Mucosa of descending colon (tissue), 3 donors: ENCODE data around the gene NUP62. TPM values are rescaled to one million over a fixed set of nuclear protein-coding genes. Genes with fewer than 3 reads are reported as not detected.

Experiments
- ATAC-seq: fragments of 200-7000 bp; cut with Tn5 transposase; one replicate; pipeline ENCODE4 v1.9.1; 2020; ENCODE audit warnings: mild to moderate bottlenecking, moderate library complexity
- DNase-seq, 3 donors: peaks; one replicate each; pipeline ENCODE4 v3.0.0-alpha.2; 2020
- H3K36me3 ChIP-seq: fragments of 200-600 bp; one replicate; pipeline ENCODE4 v1.8.0; 2021; ENCODE audit warnings: low read depth, mild to moderate bottlenecking
- H3K4me1 ChIP-seq: fragments of 200-600 bp; one replicate; pipeline ENCODE4 v1.8.0; 2021; ENCODE audit warnings: low read depth, mild to moderate bottlenecking
- H3K4me3 ChIP-seq: fragments of 200-600 bp; one replicate; pipeline ENCODE4 v1.8.0; 2021; ENCODE audit warnings: mild to moderate bottlenecking
- H3K9me3 ChIP-seq: fragments of 200-600 bp; one replicate; pipeline ENCODE4 v1.8.0; 2021; ENCODE audit warnings: mild to moderate bottlenecking
- CTCF ChIP-seq: fragments of 200-600 bp; IDR thresholded peaks from one replicate; pipeline ENCODE4 v1.8.0; 2022; ENCODE audit warnings: antibody characterized with exemption, mild to moderate bottlenecking
- intact Hi-C, 2 donors: fragments of 100-400 bp; cut with DNase I in 1 of 2; cut with micrococcal nuclease in 1 of 2; formaldehyde crosslinking; loops; one replicate each; pipeline versions ENCODE4 v1.11.0 to v1.11.1; 2022; cut with DNase I, micrococcal nuclease
- long read RNA-seq, 2 donors: library from polyadenylated mRNA; unstranded; transcript quantifications; one replicate each; pipeline ENCODE4 v2.0.0, GENCODE V29; 2019 to 2021
- total RNA-seq, 3 donors: library from RNA; stranded (reverse); fragmentation: NEBNext Ultra II Directional in 2 of 3; extraction: Animal tissue kit (Norgen Biotek cat#: 25700) in 2 of 3; gene quantifications; one replicate each; pipeline versions ENCODE4 v1.2.1 to v1.2.4, GENCODE V29; 2021 to 2023
- donor health status: DM: no; HTN: no; CAD: no; lungs with moderate emphysema.
- donor health status: DM: no; HTN: no; CAD: no.
- donor health status: DM: no; HTN: yes; CAD: no.

NUP62 gene
- total RNA-seq, result 10 to 100 TPM; 34.1 to 41.0 (median 40.9) TPM
- long read RNA-seq, donor 1, transcript NUP62-201 (3 exons, 2,870 nt), result major isoform, 11 of 46 reads
- long read RNA-seq, donor 1, transcript NUP62-202 (2 exons, 3,479 nt), result minor isoform, 5 of 46 reads
- long read RNA-seq, donor 1, transcript NUP62-211 (3 exons, 2,053 nt), result minor isoform, 10 of 46 reads
- long read RNA-seq, donor 1, partial matches to known transcripts, result 0 of 46 reads
- long read RNA-seq, donor 1, other reads (novel, unspliced or antisense), result 16 of 46 reads
- long read RNA-seq, donor 2, transcript NUP62-202 (2 exons, 3,479 nt), result major isoform, 7 of 27 reads
- long read RNA-seq, donor 2, partial matches to known transcripts, result 0 of 27 reads
- long read RNA-seq, donor 2, other reads (novel, unspliced or antisense), result 12 of 27 reads

GRCh38 chr19:49929121-49929610, at the start of gene NUP62, which contains the start of gene ATF5:
Gene NUP62 (minus strand): TSS chr19:49929504. CDS start chr19:49909807, 19,697 bp downstream.
Gene ATF5 (plus strand): TSS chr19:49929205. CDS start chr19:49930851, 1,646 bp downstream.
- TF ChIP-seq CTCF, result no peak
- Histone ChIP-seq H3K4me3 (peak within 1 kb of the TSS; percentile 88), H3K36me3 (no peaks in the 10 kb centered on the region), H3K9me3 (no peaks in the 10 kb centered on the region), H3K4me1 (peaks cover 18% of the 10 kb centered on the region)
- intact Hi-C loops, result no loop called here
- ATAC-seq, result peak; percentile 79
- DNase-seq, result peak; percentile 89 to 94 (median 93)

- Histone ChIP-seq H3K4me3 (no peak overlapping the region), H3K36me3 (no peaks in the 10 kb centered on the region), H3K4me1 (no peaks in the 10 kb centered on the region), H3K9me3 (no peaks in the 10 kb centered on the region)
- DNase-seq (peak in 1 of 3 donors; percentile 11), ATAC-seq (no peak)
- TF ChIP-seq CTCF, result no peak
- intact Hi-C loops, result no loop called here
Measured at GRCh38 chr19:49978324-49978723, 49.0 kb upstream of the NUP62 start.

GRCh38 chr19:49977881-49978280, 48.6 kb upstream of the NUP62 start:
- H3K9me3 ChIP-seq, result no peaks in the 10 kb centered on the region
- H3K4me1 ChIP-seq, result no peaks in the 10 kb centered on the region
- DNase-seq (peak in 1 of 3 donors; percentile 14), ATAC-seq (no peak)
- intact Hi-C loops, result no loop called here
- no peak for TF ChIP-seq CTCF
- H3K36me3 ChIP-seq, result no peaks in the 10 kb centered on the region
- H3K4me3 ChIP-seq, result no peak overlapping the region

- DNase-seq (peak in 1 of 3 donors; percentile 9), ATAC-seq (no peak)
- H3K4me1 ChIP-seq, result no peaks in the 10 kb centered on the region
- intact Hi-C loops, result no loop called here
- no peaks in the 10 kb centered on the region for H3K9me3 ChIP-seq
- no peak overlapping the region for H3K4me3 ChIP-seq
- TF ChIP-seq CTCF, result no peak
- no peaks in the 10 kb centered on the region for H3K36me3 ChIP-seq
Measured at GRCh38 chr19:49977076-49977475, 47.8 kb upstream of the NUP62 start.

- no peak for TF ChIP-seq CTCF
- ATAC-seq (no peak), DNase-seq (peak in 1 of 3 donors; percentile 7)
- intact Hi-C loops, result no loop called here
- Histone ChIP-seq H3K9me3 (no peaks in the 10 kb centered on the region), H3K4me1 (no peaks in the 10 kb centered on the region), H3K36me3 (no peaks in the 10 kb centered on the region), H3K4me3 (no peak overlapping the region)
Measured at GRCh38 chr19:49976496-49976895, 47.2 kb upstream of the NUP62 start.
